Hepatocyte (in vitro differentiated cells): ENCODE results near the gene FLYWCH1.

ENCODE experiments used
- CTCF ChIP-seq: fragments of 200-600 bp; sonication (generic); IDR thresholded peaks from 2 replicates; pipeline ENCODE4 v1.5.1; 2016; ENCODE audit warnings: antibody characterized with exemption, mild to moderate bottlenecking; ENCODE audit not compliant: poor library complexity
- EZH2 ChIP-seq: fragments of 200-600 bp; sonication (generic); IDR thresholded peaks from 2 replicates; pipeline ENCODE4 v1.6.1; 2016; ENCODE audit warnings: antibody characterized with exemption, mild to moderate bottlenecking, borderline replicate concordance
- EZH2phosphoT487 ChIP-seq: fragments of 200-600 bp; sonication (generic); IDR thresholded peaks from one replicate; pipeline ENCODE4 v1.6.1; 2018; ENCODE audit warnings: antibody characterized with exemption, mild to moderate bottlenecking, low read depth, moderate library complexity; ENCODE audit not compliant: unreplicated experiment, severe bottlenecking

- peak; percentile 86 for TF ChIP-seq CTCF
- no peak for TF ChIP-seq EZH2phosphoT487
- no peak for TF ChIP-seq EZH2
Observed at GRCh38 chr16:2983706-2984136, 72.0 kb downstream of the FLYWCH1 start.
